ENCODE results near the gene ITGB2. TPM values are rescaled to one million over a fixed set of nuclear protein-coding genes. Genes with fewer than 3 reads are reported as not detected.
A peak's percentile ranks its signal among the peaks of the same experiment; 100 is the strongest.

The ITGB2 gene
- total RNA-seq, 2 experiments from 2014 or later, result 242 to 247 TPM

DNA sequence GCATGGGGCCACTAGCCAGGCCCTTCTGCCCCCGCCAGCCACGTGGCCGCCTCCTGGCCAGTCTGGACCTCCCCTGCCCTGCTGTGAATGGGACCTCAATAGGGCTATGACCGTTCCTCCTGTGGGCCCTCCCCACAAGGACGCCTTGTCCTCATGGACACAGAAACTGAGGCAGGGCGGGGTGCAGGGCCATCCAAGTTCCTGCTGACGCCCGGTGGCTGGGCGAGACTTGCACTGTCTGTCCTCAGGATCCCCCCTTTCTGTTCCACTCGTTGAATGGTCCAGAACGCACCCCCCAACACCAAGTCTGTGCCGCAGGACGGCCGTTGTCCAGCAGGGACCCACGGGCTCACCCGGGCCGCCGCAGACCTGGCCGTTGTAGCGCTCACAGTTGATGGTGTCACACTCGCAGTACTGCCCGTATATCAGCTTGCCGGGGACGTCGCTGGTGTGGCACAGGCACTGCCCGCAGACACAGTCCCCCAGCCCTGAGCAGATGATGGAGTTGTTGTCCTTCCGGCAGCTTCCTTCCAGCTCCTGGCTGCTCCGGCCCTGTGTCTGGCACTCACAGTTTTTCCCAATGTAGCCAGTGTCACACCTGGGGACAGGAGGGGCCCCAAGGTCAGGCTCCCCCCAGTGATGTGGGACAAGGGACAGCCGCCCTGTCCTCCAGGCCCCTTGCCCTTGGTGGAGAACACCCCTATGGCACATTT is 30.9 kb downstream of the ITGB2 start:
- intact Hi-C loops (cut with micrococcal nuclease), result no loop called here
- CTCF ChIA-PET, result no interaction called here
- H3K36me3 Mint-ChIP-seq, result peaks cover 2% of the 10 kb centered on the region
- POLR2A ChIA-PET, result interaction anchor here (1.1 kb wide), 1 partner anchor 29 kb away, joined by 3 read pairs; no protein-coding TSS in a partner anchor
- no peaks in the 10 kb centered on the region for H3K9me3 Mint-ChIP-seq
- H3K27ac Mint-ChIP-seq, result no peak overlapping the region
- H3K4me3 Mint-ChIP-seq, result no peak overlapping the region
- H3K4me1 Mint-ChIP-seq (ENCODE audit: low read depth), result peaks cover 13% of the 10 kb centered on the region
- DNase-seq, result no peak
- H3K27me3 Mint-ChIP-seq, result no peaks in the 10 kb centered on the region

DNA sequence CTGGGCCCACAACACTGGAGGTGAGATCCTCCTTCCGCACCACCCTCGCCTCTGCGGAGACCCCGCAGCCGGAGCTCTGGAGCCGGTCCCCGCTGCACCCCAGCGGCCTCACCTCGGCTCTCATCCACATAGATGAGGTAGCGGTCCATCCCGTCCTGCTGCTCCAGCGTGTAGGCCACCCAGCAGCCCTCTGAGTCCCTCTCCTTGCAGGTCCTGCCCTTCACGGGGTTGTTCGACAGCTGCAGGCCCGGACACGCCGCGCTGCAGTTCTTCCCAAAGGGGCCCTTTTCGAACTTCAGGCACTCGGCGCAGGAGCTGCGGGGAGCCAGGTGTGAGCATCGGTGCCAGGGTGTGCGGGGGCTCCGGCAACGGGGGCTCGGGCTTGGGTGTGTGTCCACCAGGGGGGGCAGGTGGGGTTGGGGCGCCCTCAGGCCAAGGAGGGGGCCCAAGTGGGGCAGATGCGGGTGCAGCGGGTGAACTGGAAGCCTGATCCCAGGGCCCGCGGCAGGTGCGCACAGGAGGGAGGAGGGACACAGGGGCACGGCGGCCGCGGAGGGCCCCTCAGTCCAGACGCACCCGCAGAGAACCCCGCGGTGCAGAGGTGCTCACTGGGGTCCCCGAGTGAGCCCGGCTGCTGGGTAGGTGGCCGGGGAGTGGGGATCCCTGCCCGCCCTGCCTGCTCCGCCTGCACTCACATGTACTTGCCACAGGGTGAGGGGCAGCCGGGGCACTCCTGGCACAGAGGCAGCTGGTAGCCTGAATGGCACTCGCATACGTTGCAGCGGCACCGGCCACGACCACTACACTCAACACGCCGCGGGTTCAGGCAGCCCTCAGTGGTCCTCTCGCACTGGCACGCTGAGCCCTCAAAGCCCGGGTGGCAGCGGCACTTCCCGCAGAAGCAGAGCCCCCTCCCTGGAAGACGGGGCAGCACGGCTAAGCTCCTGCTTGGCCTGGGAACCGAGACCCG is 31.8 kb downstream of the ITGB2 start:
- peaks cover 2% of the 10 kb centered on the region for H3K36me3 Mint-ChIP-seq
- CTCF ChIA-PET, result no interaction called here
- POLR2A ChIA-PET, result no interaction called here

DNA sequence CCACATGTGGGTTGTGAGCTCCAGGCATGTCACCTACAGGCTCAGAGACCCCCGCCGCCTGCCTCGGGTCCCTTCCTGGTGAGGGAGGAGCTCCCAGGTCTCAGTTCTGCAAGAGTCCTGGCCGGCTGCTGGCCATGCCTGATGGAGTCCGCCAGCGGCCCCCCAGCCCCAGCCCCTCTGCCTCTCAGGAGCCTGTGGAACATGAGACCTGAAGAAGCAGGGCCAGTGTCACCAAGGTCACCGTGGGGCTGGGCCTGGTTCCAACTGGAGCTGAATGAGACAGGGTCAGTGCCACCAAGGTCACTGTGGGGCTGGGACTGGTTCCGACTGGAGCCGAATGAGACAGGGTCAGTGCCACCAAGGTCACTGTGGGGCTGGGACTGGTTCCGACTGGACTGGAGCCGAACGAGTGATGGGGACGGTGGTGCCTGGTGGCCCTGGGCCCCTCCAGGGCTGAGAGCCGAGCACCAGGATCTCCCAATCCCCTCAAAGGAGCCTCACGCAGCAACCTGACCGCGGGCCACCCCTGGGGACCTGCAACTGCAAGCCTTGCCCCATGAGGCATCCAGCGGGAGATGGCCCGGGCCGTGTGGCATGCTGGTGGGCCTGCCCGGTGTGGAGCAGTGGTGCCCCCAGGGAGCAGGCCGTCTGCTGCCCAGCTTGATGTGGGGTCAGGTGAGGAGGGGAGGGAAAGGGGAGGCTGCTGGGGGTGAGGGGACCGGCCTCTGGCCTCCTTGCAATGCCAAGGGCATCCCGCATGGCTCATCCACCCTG is 32.7 kb downstream of the ITGB2 start:
- POLR2A ChIA-PET, result no interaction called here
- H3K27ac Mint-ChIP-seq, result no peak overlapping the region
- peaks cover 2% of the 10 kb centered on the region for H3K36me3 Mint-ChIP-seq
- DNase-seq, result no peak
- CTCF ChIA-PET, result no interaction called here
- intact Hi-C loops (cut with micrococcal nuclease), result no loop called here
- H3K4me3 Mint-ChIP-seq, result no peak overlapping the region
- H3K4me1 Mint-ChIP-seq (ENCODE audit: low read depth), result peaks cover 5% of the 10 kb centered on the region
- no peaks in the 10 kb centered on the region for H3K27me3 Mint-ChIP-seq
- no peaks in the 10 kb centered on the region for H3K9me3 Mint-ChIP-seq

More for the DNA sequence above, 31.8 kb downstream of the ITGB2 start:
- Mint-ChIP-seq H3K27me3 (no peaks in the 10 kb centered on the region), H3K27ac (no peak overlapping the region), H3K4me3 (no peak overlapping the region), H3K4me1 (ENCODE audit: low read depth) (peaks cover 13% of the 10 kb centered on the region), H3K9me3 (no peaks in the 10 kb centered on the region)
- intact Hi-C loops (cut with micrococcal nuclease), result no loop called here
- DNase-seq, result no peak

DNA sequence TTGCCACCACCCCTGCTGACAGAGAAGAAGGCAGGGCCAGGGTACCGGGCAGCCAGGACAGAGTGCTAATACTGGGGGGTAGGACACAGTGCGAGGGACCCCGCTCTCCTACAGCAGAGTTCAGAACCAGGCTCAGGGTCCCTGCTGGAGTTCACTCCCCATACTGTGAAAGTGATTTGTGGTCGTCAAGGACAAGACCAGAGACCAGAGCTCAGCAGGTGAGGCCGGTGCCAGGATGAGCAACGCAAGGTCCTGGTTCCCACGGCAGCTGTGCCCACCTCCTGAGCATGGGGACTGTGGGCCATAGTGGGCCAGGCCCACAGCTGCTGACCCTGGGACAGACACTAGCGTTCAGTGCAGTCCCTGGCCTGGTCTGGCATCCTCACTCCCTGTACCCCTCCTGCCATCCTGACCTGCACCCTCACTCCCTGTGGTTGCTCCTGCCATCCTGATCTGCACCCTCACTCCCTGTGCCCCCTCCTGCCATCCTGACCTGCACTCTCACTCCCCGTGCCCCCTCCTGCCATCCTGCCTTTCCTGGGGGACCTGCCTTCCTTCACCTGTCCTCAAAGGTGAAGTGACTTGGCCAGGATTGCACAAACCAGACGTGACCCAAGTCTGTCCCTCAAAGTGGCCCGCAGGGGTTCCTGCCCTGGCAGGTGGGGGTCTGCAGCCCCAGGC is 33.4 kb downstream of the ITGB2 start:
- CTCF ChIA-PET, result no interaction called here
- H3K27ac Mint-ChIP-seq, result no peak overlapping the region

DNA sequence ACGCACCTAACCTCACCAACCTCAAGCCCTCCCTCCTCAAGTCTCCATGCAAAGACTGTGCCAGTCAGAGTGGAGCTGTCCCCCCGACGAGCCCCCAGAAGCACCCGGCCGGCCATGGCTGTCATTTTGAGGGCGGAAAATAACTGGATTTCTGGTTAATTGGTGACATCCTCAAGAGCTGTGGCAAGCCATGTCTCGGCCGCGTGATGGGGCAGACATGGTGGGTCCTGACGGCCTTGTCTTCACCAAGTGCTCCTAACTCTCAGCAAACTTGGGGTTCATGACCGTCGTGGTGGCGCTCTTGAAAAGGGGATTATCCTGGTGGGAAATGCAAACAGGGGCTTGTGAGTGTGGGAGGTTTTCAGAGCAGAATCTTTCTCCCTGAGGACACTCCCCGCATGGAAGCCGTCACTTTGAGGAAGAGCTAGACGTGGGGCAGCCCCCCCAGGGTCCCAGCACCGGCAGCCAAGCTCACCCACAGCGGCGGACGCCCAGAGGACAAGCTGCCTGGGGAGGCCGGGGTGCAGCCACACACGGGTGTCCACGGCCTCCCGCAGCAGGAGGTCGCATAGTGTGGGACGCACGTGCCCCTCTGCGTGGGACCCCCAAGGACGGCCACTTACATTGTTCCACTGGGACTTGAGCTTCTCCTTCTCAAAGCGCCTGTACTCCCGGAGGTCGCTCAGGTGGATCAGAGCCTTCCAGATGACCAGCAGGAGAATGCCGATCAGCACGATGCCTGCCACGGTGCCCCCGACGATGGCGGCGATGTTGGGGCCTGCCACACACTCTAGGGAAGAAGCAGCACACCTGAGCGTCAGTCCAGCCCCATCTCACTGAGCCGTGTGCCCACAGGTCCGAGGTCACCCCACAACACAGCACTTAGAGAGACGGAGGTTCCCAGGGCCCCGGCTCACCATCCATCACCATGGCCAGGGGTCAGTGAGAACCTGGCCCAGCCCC is 34.3 kb downstream of the ITGB2 start:
- Mint-ChIP-seq H3K27ac (no peak overlapping the region), H3K4me1 (ENCODE audit: low read depth) (peaks cover 13% of the 10 kb centered on the region), H3K4me3 (no peak overlapping the region), H3K36me3 (peaks cover 2% of the 10 kb centered on the region), H3K27me3 (no peaks in the 10 kb centered on the region), H3K9me3 (no peaks in the 10 kb centered on the region)
- intact Hi-C loops (cut with micrococcal nuclease), result no loop called here
- ChIA-PET POLR2A (interaction anchor here (0.9 kb wide), 1 partner anchor 9 kb away, joined by 4 read pairs; no protein-coding TSS in a partner anchor), CTCF (no interaction called here)
- no peak for DNase-seq

More for the DNA sequence above, 33.4 kb downstream of the ITGB2 start:
- intact Hi-C loops (cut with micrococcal nuclease), result no loop called here
- no peaks in the 10 kb centered on the region for H3K27me3 Mint-ChIP-seq
- POLR2A ChIA-PET, result no interaction called here
- peaks cover 2% of the 10 kb centered on the region for H3K36me3 Mint-ChIP-seq
- H3K9me3 Mint-ChIP-seq, result no peaks in the 10 kb centered on the region
- DNase-seq, result no peak
- no peak overlapping the region for H3K4me3 Mint-ChIP-seq
- peaks cover 4% of the 10 kb centered on the region for H3K4me1 Mint-ChIP-seq (ENCODE audit: low read depth)

DNA sequence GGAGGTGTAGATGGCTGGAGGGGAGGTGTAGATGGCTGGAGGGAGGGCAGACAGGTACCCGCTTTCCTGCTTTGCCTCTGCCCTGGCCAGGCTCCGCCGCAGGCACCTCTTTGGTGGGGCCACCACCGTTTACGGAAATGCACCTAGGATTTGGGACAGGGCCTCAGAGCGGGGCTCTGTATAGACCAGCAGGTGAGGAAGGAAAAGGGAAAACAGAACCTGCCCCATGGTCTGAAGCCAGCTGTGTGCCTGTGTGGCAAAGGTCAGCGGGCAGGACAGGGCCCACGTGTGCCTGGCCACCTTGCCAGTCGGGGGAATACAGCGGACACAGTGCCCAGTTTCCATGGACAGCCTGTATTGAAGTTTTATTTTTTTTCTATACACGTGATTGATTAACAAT is 35.1 kb downstream of the ITGB2 start:
- no peaks in the 10 kb centered on the region for H3K9me3 Mint-ChIP-seq
- H3K27ac Mint-ChIP-seq, result no peak overlapping the region
- no peaks in the 10 kb centered on the region for H3K27me3 Mint-ChIP-seq
- peaks cover 2% of the 10 kb centered on the region for H3K36me3 Mint-ChIP-seq
- peaks cover 21% of the 10 kb centered on the region for H3K4me1 Mint-ChIP-seq (ENCODE audit: low read depth)
- ChIA-PET CTCF (no interaction called here), POLR2A (interaction anchor here (0.9 kb wide), 1 partner anchor 10 kb away, joined by 4 read pairs; no protein-coding TSS in a partner anchor)
- H3K4me3 Mint-ChIP-seq, result no peak overlapping the region
- no peak for DNase-seq
- intact Hi-C loops (cut with micrococcal nuclease), result no loop called here

DNA sequence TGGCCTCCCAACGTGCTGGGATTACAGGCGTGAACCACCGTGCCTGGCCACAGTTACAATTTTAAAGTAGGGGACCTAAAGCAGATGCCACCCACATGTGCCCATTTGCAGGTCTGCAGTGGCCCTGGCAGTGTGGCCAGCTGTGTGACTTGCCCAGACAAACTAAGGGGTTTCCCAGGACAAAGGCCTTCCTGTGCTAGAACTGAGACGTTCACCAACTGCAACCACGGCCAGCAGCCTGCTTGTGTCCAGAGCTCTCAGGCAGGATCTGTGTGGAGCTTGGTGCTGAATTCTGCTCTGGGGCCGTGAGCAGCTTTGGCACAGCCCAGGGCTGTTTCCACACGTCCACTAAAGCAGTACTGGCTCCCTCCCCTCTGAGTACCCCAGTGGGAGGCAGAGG is 36.6 kb downstream of the ITGB2 start:
- no peaks in the 10 kb centered on the region for H3K27me3 Mint-ChIP-seq
- intact Hi-C loops (cut with micrococcal nuclease), result no loop called here
- ChIA-PET CTCF (interaction anchor here (0.9 to 1.9 kb wide), 4 partner anchors 9 to 84 kb away, joined by 3 to 14 read pairs (median 4); partner anchors contain the start of gene UBE2G2), POLR2A (interaction anchor here (0.6 kb wide), 1 partner anchor 11 kb away, joined by 3 read pairs; the partner anchor contains the start of gene PTTG1IP)
- no peaks in the 10 kb centered on the region for H3K9me3 Mint-ChIP-seq
- no peak for DNase-seq
- peaks cover 21% of the 10 kb centered on the region for H3K4me1 Mint-ChIP-seq (ENCODE audit: low read depth)
- no peak overlapping the region for H3K27ac Mint-ChIP-seq
- peaks cover 2% of the 10 kb centered on the region for H3K36me3 Mint-ChIP-seq
- H3K4me3 Mint-ChIP-seq, result no peak overlapping the region

DNA sequence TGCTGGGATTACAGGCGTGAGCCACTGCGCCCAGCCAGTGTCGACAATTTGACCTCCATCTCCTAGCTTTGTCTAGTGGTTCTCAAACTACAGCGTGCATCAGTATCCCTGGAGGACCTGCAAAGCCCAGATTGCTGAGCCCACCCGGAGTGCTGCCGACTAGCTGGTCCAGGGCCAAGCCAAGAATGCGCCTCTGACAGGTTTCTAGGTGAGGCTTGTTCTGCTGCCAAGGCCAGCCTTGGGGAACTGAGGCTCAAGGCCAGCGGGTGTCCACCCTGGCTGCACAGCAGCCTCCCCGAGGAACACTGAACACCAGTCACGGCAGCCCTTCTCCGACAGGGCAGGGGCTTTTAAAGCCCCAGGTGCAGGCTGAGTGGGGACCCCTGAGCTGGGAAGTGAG is 37.4 kb downstream of the ITGB2 start:
- Mint-ChIP-seq H3K4me3 (no peak overlapping the region), H3K4me1 (ENCODE audit: low read depth) (peaks cover 21% of the 10 kb centered on the region), H3K9me3 (no peaks in the 10 kb centered on the region), H3K27me3 (no peaks in the 10 kb centered on the region), H3K27ac (no peak overlapping the region), H3K36me3 (peaks cover 2% of the 10 kb centered on the region)
- CTCF ChIA-PET, result interaction anchor here (1.9 to 4.7 kb wide), 2 partner anchors 10 to 83 kb away, joined by 14 to 24 read pairs; partner anchors contain the start of gene UBE2G2
- intact Hi-C loops (cut with micrococcal nuclease), result no loop called here
- no peak for DNase-seq
- POLR2A ChIA-PET, result interaction anchor here (0.8 kb wide), 1 partner anchor 9 kb away, joined by 3 read pairs; the partner anchor contains the start of gene PTTG1IP

DNA sequence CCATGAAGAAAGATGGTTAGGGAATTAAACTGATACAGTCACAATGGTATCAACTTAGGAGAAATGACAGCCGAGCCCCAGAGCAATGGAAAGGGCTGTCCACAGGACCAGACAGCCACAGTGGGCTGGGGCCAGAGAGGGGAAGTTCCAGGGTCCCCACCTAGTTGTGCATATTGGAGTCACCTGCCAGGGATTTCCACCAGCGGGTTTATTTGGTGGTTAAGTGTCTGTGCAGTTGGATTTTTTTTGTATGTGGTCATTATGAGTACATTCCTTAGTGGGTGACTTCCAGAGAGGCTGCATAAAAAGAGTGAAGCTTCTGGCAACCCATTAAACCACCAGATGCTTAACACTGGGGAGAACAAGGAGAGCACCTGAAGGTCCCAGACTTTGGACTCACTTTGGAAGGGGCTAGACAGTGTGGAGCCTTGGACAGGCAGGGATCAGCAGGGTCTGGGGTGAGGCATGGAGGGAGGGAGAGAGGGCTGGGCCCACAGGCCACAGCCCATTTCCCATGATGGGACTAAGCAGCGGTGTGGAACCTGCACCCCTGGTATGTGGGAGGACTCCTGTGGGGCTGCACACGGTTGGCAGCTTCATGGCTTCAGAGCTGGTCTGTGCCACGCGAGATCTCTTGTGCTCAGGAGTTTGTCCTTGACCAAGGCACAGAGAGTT is 39.4 kb downstream of the ITGB2 start:
- peak overlapping the region; percentile 79 for H3K27ac Mint-ChIP-seq
- H3K36me3 Mint-ChIP-seq, result no peaks in the 10 kb centered on the region
- peak; percentile 31 for DNase-seq
- H3K4me1 Mint-ChIP-seq (ENCODE audit: low read depth), result peaks cover 21% of the 10 kb centered on the region
- H3K27me3 Mint-ChIP-seq, result no peaks in the 10 kb centered on the region
- ChIA-PET POLR2A (interaction anchor here (1.7 kb wide), 1 partner anchor 46 kb away, joined by 5 read pairs; no protein-coding TSS in a partner anchor), CTCF (interaction anchor here (1.1 to 4.7 kb wide), 5 partner anchors 11 to 81 kb away, joined by 3 to 24 read pairs (median 5); partner anchors contain the start of gene UBE2G2)
- intact Hi-C loops (cut with micrococcal nuclease), result no loop called here
- no peak overlapping the region for H3K4me3 Mint-ChIP-seq
- H3K9me3 Mint-ChIP-seq, result no peaks in the 10 kb centered on the region

All from activated CD4-positive, alpha-beta memory T cell treated with anti-CD3 and anti-CD28 coated beads for 36 hours (primary cell).